SK-N-SH treated with all-trans-retinoic acid at 6 μM for 48 hours (cell line): Measurements from ENCODE around the gene RXRA.
A peak's percentile ranks its signal among the peaks of the same experiment; 100 is the strongest.

Experiments used
- ATAC-seq: fragments of 200-7000 bp; cut with Tn5 transposase; 3 replicates; pipeline ENCODE4 v1.9.1; 2020; ENCODE audit warnings: mild to moderate bottlenecking, moderate library complexity
- CSDC2 ChIP-seq: fragments of 250-450 bp; sonication (Bioruptor Pico); IDR thresholded peaks from 2 replicates; pipeline ENCODE4 v1.5.0; 2020; ENCODE audit warnings: mild to moderate bottlenecking, moderate library complexity
- ESRRG ChIP-seq: fragments of 250-450 bp; sonication (Bioruptor Pico); IDR thresholded peaks from 2 replicates; pipeline ENCODE4 v1.6.1; 2021; ENCODE audit warnings: mild to moderate bottlenecking
- GLIS3 ChIP-seq: fragments of 250-450 bp; sonication (Bioruptor Pico); IDR thresholded peaks from 2 replicates; pipeline ENCODE4 v1.5.0; 2020; ENCODE audit warnings: mild to moderate bottlenecking, moderate library complexity
- ISL1 ChIP-seq: fragments of 250-450 bp; sonication (Bioruptor Pico); IDR thresholded peaks from 2 replicates; pipeline ENCODE4 v2.1.2; 2022; ENCODE audit warnings: mild to moderate bottlenecking, moderate library complexity
- OSR1 ChIP-seq: fragments of 250-450 bp; sonication (Bioruptor Pico); IDR thresholded peaks from 2 replicates; pipeline ENCODE4 v1.8.0; 2022; ENCODE audit warnings: moderate library complexity, mild to moderate bottlenecking, inconsistent platforms
- PPARA ChIP-seq: fragments of 250-450 bp; sonication (Bioruptor Pico); IDR thresholded peaks from 2 replicates; pipeline ENCODE4 v1.5.0; 2020; ENCODE audit warnings: mild to moderate bottlenecking, borderline replicate concordance
- RARB ChIP-seq: fragments of 250-450 bp; sonication (Bioruptor Pico); IDR thresholded peaks from 2 replicates; pipeline ENCODE4 v1.8.0; 2021; ENCODE audit warnings: mild to moderate bottlenecking, moderate library complexity
- SNAI2 ChIP-seq: fragments of 250-450 bp; sonication (Bioruptor Pico); IDR thresholded peaks from 2 replicates; pipeline ENCODE4 v1.5.0; 2020; ENCODE audit warnings: mild to moderate bottlenecking, moderate library complexity
- TOX ChIP-seq: fragments of 250-450 bp; sonication (Bioruptor Pico); IDR thresholded peaks from 2 replicates; pipeline ENCODE4 v1.8.0; 2021; ENCODE audit warnings: mild to moderate bottlenecking, moderate library complexity, borderline replicate concordance
- ZC3H10 ChIP-seq: fragments of 250-450 bp; sonication (Bioruptor Pico); IDR thresholded peaks from 2 replicates; pipeline ENCODE4 v1.5.1; 2021; ENCODE audit warnings: mild to moderate bottlenecking, moderate library complexity
- ZFP3 ChIP-seq: fragments of 250-450 bp; sonication (Bioruptor Pico); IDR thresholded peaks from 2 replicates; pipeline ENCODE4 v1.5.0; 2020; ENCODE audit warnings: mild to moderate bottlenecking, moderate library complexity
- ZFP30 ChIP-seq: fragments of 450-650 bp; formaldehyde crosslinking; IDR thresholded peaks from 2 replicates; pipeline ENCODE4 v1.5.0; 2022; ENCODE audit warnings: mild to moderate bottlenecking, moderate library complexity
- ZNF565 ChIP-seq: fragments of 450-650 bp; formaldehyde crosslinking; conservative IDR thresholded peaks from 2 replicates; pipeline ENCODE4 v1.5.0; 2020; ENCODE audit warnings: low read depth, mild to moderate bottlenecking, moderate library complexity
- ZNF70 ChIP-seq: fragments of 450-650 bp; formaldehyde crosslinking; IDR thresholded peaks from 2 replicates; pipeline ENCODE4 v1.5.0; 2020; ENCODE audit warnings: mild to moderate bottlenecking, moderate library complexity
- ZNF8 ChIP-seq: fragments of 450-650 bp; formaldehyde crosslinking; IDR thresholded peaks from 2 replicates; pipeline ENCODE4 v1.5.0; 2020; ENCODE audit warnings: mild to moderate bottlenecking, moderate library complexity
- TF ChIP-seq, protein P1 (sequence below): fragments of 250-450 bp; sonication (Bioruptor Pico); IDR thresholded peaks from 2 replicates; pipeline ENCODE4 v1.8.0; 2021; ENCODE audit warnings: low read depth, mild to moderate bottlenecking, moderate library complexity, borderline replicate concordance
- TF ChIP-seq, protein P2 (sequence below): fragments of 250-450 bp; sonication (Bioruptor Pico); IDR thresholded peaks from 2 replicates; pipeline ENCODE4 v1.5.1; 2021; ENCODE audit warnings: mild to moderate bottlenecking, moderate library complexity
- TF ChIP-seq, protein P3 (sequence below): fragments of 250-450 bp; sonication (Bioruptor Pico); IDR thresholded peaks from 2 replicates; pipeline ENCODE4 v1.5.1; 2020; ENCODE audit warnings: low read depth, mild to moderate bottlenecking, moderate library complexity

Gene RXRA

DNA sequence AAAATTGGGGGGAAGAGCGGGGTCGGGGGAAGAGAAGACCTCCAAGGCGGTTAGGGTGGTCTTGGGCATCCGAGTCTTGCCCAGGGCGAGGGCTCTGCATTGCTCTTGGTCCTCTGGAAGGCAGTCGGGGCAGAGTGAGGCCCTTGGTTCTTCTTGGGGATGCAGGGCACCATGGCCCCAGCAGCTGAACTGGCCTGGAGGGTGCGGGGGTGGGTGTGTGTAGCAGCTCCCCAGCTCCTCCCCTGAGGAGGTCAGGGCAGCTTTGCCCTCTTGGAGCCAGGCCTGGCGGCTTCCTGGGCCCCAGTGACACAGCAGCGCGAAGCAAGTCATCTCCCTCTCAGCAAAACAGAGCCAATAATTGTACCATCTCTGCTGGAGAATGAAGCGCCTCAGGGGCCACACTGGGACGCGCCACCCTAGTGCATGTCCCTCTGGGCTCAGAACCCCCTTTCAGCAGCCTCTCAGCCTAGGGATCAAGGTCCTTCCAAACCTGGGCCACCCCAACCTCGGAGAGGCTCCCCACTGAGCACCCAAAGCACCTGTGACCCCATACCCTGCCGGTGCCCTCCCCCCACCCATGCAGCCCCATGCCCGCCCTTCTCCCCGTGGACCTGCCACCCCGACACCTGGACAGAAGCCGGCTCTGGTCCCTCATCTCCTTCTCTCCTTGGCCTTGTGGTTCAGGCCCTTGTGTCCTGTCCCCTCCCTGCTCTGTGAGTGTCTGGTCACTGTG, 10.4 kb upstream of the RXRA start:
- TF ChIP-seq GLIS3 (CRISPR knock-in tag) (no peak), ZNF8 (CRISPR knock-in tag) (no peak), ZFP30 (CRISPR knock-in tag) (no peak), CSDC2 (CRISPR knock-in tag) (no peak), SNAI2 (CRISPR knock-in tag) (no peak), ZC3H10 (CRISPR knock-in tag) (no peak), ZNF70 (no peak), ISL1 (CRISPR knock-in tag) (no peak), ZFP3 (no peak), ESRRG (CRISPR knock-in tag) (no peak), TOX (CRISPR knock-in tag) (no peak), PPARA (no peak)
- TF ChIP-seq, protein P1, sequence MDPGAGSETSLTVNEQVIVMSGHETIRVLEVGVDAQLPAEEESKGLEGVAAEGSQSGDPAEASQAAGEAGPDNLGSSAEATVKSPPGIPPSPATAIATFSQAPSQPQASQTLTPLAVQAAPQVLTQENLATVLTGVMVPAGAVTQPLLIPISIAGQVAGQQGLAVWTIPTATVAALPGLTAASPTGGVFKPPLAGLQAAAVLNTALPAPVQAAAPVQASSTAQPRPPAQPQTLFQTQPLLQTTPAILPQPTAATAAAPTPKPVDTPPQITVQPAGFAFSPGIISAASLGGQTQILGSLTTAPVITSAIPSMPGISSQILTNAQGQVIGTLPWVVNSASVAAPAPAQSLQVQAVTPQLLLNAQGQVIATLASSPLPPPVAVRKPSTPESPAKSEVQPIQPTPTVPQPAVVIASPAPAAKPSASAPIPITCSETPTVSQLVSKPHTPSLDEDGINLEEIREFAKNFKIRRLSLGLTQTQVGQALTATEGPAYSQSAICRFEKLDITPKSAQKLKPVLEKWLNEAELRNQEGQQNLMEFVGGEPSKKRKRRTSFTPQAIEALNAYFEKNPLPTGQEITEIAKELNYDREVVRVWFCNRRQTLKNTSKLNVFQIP (CRISPR knock-in tag) = no peak
- TF ChIP-seq, protein P2, sequence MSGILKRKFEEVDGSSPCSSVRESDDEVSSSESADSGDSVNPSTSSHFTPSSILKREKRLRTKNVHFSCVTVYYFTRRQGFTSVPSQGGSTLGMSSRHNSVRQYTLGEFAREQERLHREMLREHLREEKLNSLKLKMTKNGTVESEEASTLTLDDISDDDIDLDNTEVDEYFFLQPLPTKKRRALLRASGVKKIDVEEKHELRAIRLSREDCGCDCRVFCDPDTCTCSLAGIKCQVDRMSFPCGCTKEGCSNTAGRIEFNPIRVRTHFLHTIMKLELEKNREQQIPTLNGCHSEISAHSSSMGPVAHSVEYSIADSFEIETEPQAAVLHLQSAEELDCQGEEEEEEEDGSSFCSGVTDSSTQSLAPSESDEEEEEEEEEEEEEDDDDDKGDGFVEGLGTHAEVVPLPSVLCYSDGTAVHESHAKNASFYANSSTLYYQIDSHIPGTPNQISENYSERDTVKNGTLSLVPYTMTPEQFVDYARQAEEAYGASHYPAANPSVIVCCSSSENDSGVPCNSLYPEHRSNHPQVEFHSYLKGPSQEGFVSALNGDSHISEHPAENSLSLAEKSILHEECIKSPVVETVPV (CRISPR knock-in tag) = no peak
- TF ChIP-seq, protein P3, sequence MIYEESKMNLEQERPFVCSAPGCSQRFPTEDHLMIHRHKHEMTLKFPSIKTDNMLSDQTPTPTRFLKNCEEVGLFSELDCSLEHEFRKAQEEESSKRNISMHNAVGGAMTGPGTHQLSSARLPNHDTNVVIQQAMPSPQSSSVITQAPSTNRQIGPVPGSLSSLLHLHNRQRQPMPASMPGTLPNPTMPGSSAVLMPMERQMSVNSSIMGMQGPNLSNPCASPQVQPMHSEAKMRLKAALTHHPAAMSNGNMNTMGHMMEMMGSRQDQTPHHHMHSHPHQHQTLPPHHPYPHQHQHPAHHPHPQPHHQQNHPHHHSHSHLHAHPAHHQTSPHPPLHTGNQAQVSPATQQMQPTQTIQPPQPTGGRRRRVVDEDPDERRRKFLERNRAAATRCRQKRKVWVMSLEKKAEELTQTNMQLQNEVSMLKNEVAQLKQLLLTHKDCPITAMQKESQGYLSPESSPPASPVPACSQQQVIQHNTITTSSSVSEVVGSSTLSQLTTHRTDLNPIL (CRISPR knock-in tag) = no peak

DNA sequence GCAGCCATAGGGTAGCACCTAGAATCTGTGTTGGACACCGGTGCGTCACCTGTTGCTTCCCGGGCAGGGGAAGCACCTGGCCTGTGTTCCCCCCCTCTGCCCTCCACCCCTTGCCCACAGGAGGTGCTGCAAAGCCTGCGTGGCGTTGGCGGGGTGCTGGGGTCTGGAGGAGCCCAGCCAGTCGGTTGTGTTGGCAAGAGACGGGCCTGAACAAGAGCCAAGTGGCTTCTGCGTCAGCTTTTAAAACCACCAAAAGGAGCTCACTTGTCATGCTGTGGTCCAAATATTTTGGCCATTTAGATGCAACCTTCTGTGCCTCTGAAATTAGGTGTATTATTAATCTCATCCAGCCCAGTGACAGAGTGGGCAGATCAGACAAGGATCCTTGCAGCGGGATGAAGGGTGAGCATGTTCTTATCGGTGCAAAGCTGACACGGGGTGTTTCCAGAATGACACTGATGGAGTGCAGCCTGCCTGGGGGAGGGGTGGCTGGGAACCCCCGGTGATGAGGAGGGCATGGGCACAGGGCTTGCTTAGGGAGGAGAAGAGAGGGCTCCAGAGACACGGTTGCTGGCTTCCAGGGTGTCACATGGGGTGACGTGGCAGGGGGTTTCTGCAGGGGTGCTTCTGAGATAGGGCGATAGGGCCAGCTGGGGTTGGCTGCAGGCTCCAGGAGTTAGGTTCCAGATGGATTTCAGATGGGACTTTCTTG, 9.7 kb upstream of the RXRA start:
- ATAC-seq = peak; percentile 69
- TF ChIP-seq ZNF70 (peak; percentile 53; the same call in 1 of the 2 replicates), ZNF8 (CRISPR knock-in tag) (no peak), ESRRG (CRISPR knock-in tag) (no peak), ZNF565 (CRISPR knock-in tag) (no peak), ZFP30 (CRISPR knock-in tag) (no peak)
- TF ChIP-seq, protein P2 (CRISPR knock-in tag) = no peak

More for the DNA sequence above, 10.4 kb upstream of the RXRA start:
- no peak; the same call in 2 of the 3 replicates for ATAC-seq

DNA sequence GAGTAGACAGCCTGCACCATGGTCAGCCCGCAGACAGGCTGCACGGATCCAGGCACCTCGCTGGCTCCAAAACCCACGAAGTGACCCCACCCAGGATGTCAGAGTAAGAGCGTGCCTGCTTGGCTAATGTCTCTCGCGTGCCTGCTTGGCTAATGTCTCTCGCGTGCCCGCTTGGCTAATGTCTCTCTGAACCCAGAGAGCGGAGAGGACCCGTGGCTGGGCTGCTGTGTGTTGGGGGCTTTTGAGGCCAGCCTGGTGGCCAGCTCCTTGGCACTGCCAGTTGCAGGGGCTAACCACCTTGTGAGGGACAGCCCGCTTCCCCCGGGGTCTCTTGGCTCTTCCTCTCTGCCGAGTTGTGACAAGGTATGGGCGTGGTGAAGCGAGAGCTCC, 8.9 kb upstream of the RXRA start:
- ATAC-seq = peak; percentile 3; the same call in 1 of the 3 replicates
- TF ChIP-seq ISL1 (CRISPR knock-in tag) = no peak
- TF ChIP-seq TOX (CRISPR knock-in tag) = no peak
- TF ChIP-seq ZC3H10 (CRISPR knock-in tag) = no peak

DNA sequence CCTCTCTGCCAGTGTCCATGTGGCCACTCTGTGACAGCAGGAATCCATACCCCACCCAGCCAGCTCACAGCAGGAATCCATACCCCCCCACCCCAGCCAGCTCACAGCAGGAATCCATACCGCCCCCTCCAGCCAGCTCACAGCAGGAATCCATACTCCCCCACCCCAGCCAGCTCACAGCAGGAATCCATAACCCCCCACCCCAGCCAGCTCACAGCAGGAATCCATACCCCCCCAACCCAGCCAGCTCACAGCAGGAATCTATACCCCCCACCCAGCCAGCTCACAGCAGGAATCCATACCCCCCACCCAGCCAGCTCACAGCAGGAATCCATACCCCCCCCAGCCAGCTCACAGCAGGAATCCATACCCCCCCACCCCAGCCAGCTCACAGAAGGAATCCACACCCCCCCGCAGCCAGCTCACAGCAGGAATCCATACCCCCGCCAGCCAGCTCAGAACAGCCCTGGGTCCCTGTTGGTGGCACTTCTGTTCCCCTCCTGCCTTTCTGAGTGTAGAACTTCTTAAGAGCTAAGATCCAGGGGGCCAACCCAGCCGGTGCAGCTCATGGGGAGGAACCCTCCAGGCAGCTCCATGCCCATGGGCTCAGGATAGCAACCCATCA, 8.4 kb upstream of the RXRA start:
- ATAC-seq = peak; percentile 6; the same call in 2 of the 3 replicates
- TF ChIP-seq GLIS3 (CRISPR knock-in tag) (no peak), TOX (CRISPR knock-in tag) (no peak), ZNF70 (no peak), ISL1 (CRISPR knock-in tag) (no peak), ZFP3 (no peak), CSDC2 (CRISPR knock-in tag) (no peak), RARB (no peak), PPARA (no peak), ZNF565 (CRISPR knock-in tag) (no peak), SNAI2 (CRISPR knock-in tag) (no peak), OSR1 (no peak), ZNF8 (CRISPR knock-in tag) (no peak)
- TF ChIP-seq, protein P3 (CRISPR knock-in tag) = no peak
- TF ChIP-seq, protein P2 (CRISPR knock-in tag) = no peak
- TF ChIP-seq, all 23 proteins: peak for 0
